ENCODE measurements around the gene VCL.
"Not testable (repeated sequence)": the region's sequence is repeated elsewhere in the genome, so short reads cannot be mapped to it uniquely, and the experiment has no call there.

Gene VCL

GRCh38 chr10:74011017-74011416 lies 13.1 kb downstream of the VCL start:
- DNase-seq: no peak

- DNase-seq: no peak
Observed at GRCh38 chr10:74011770-74012169, 13.9 kb downstream of the VCL start.

GRCh38 chr10:74012480-74012879 lies 14.6 kb downstream of the VCL start:
- DNase-seq: no peak

- no peak for DNase-seq
Observed at GRCh38 chr10:74013004-74013403, 15.1 kb downstream of the VCL start.

GRCh38 chr10:74014574-74014973 lies 16.7 kb downstream of the VCL start:
- not testable (repeated sequence) for DNase-seq

GRCh38 chr10:74018241-74018640 lies 20.3 kb downstream of the VCL start:
- no peak for DNase-seq

GRCh38 chr10:74021248-74022055 lies 23.5 kb downstream of the VCL start:
- no peak for DNase-seq

GRCh38 chr10:74022926-74023629 lies 25.2 kb downstream of the VCL start:
- DNase-seq: no peak

- DNase-seq: no peak
Observed at GRCh38 chr10:74024600-74024999, 26.7 kb downstream of the VCL start.

- no peak for DNase-seq
Observed at GRCh38 chr10:74025380-74025978, 27.6 kb downstream of the VCL start.

- no peak for DNase-seq
Observed at GRCh38 chr10:74026428-74027015, 28.6 kb downstream of the VCL start.

- no peak for DNase-seq
Observed at GRCh38 chr10:74027702-74028101, 29.8 kb downstream of the VCL start.

- DNase-seq: no peak
Observed at GRCh38 chr10:74029943-74030342, 32.0 kb downstream of the VCL start.

GRCh38 chr10:74032208-74032607 lies 34.3 kb downstream of the VCL start:
- not testable (repeated sequence) for DNase-seq

- DNase-seq: no peak
Observed at GRCh38 chr10:74032900-74033655, 35.2 kb downstream of the VCL start.

GRCh38 chr10:74033702-74034101 lies 35.8 kb downstream of the VCL start:
- DNase-seq: no peak

GRCh38 chr10:74034301-74034700 lies 36.4 kb downstream of the VCL start:
- no peak for DNase-seq

- DNase-seq: no peak
Observed at GRCh38 chr10:74035303-74035702, 37.4 kb downstream of the VCL start.

GRCh38 chr10:74036474-74036873 lies 38.6 kb downstream of the VCL start:
- DNase-seq: no peak

- no peak for DNase-seq
Observed at GRCh38 chr10:74039561-74040145, 41.7 kb downstream of the VCL start.

GRCh38 chr10:74040200-74041126 lies 42.5 kb downstream of the VCL start:
- no peak for DNase-seq

Data from NCI-H1105 (cell line).